NCI-H1436 (cell line): ENCODE results near the gene ATP1B3.
A peak's percentile ranks its signal among the peaks of the same experiment; 100 is the strongest.
"Not testable (repeated sequence)": the region's sequence is repeated elsewhere in the genome, so short reads cannot be mapped to it uniquely, and the experiment has no call there.

Source experiments
- DNase-seq: peaks from one replicate; lab custom pipeline; 2025; lab: John Stamatoyannopoulos, UW

The ATP1B3 gene

GRCh38 chr3:141909408-141909807 is 33.0 kb downstream of the ATP1B3 start:
- DNase-seq, result no peak

- not testable (repeated sequence) for DNase-seq
These were observed 33.5 kb downstream of the ATP1B3 start for GRCh38 chr3:141909986-141910385.

GRCh38 chr3:141913150-141913811 is 36.8 kb downstream of the ATP1B3 start:
- peak; percentile 48 for DNase-seq

GRCh38 chr3:141914311-141914710 is 37.9 kb downstream of the ATP1B3 start:
- DNase-seq, result no peak

- DNase-seq, result no peak
These were observed 38.6 kb downstream of the ATP1B3 start for GRCh38 chr3:141915016-141915415.

GRCh38 chr3:141915766-141916165 is 39.3 kb downstream of the ATP1B3 start:
- no peak for DNase-seq

GRCh38 chr3:141920701-141921100 is 44.3 kb downstream of the ATP1B3 start:
- DNase-seq, result no peak

GRCh38 chr3:141921316-141921715 is 44.9 kb downstream of the ATP1B3 start:
- DNase-seq, result no peak

- not testable (repeated sequence) for DNase-seq
These were observed 49.2 kb downstream of the ATP1B3 start for GRCh38 chr3:141925677-141926076.

- no peak for DNase-seq
These were observed 50.5 kb downstream of the ATP1B3 start for GRCh38 chr3:141926929-141927328.

- DNase-seq, result no peak
These were observed 52.3 kb downstream of the ATP1B3 start for GRCh38 chr3:141928631-141929270.

- DNase-seq, result no peak
These were observed 53.0 kb downstream of the ATP1B3 start for GRCh38 chr3:141929341-141929995.

- DNase-seq, result no peak
These were observed 54.4 kb downstream of the ATP1B3 start for GRCh38 chr3:141930801-141931200.

- no peak for DNase-seq
These were observed 57.2 kb downstream of the ATP1B3 start for GRCh38 chr3:141933421-141934300.

GRCh38 chr3:141934354-141934753 is 57.9 kb downstream of the ATP1B3 start:
- DNase-seq, result no peak

- no peak for DNase-seq
These were observed 61.6 kb downstream of the ATP1B3 start for GRCh38 chr3:141938011-141938500.

- DNase-seq, result no peak
These were observed 63.3 kb downstream of the ATP1B3 start for GRCh38 chr3:141939759-141940158.

- DNase-seq, result peak; percentile 72
These were observed 63.8 kb downstream of the ATP1B3 start for GRCh38 chr3:141940194-141940776.

GRCh38 chr3:141941093-141941492 is 64.7 kb downstream of the ATP1B3 start:
- DNase-seq, result no peak

GRCh38 chr3:141942006-141942405 is 65.6 kb downstream of the ATP1B3 start:
- no peak for DNase-seq

GRCh38 chr3:141945726-141946485 is 69.5 kb downstream of the ATP1B3 start:
- DNase-seq, result no peak
